Activated CD4-positive, alpha-beta T cell treated with anti-CD3 and anti-CD28 coated beads, Interleukin-10, Interleukin-2, amounts not matched to agents 100 ng/mL and 50 ng/mL, durations not matched to agents 16 hours and 8 hours (primary cell): Measurements from ENCODE around the gene TSPAN18.

Experiments
- DNase-seq: peaks from one replicate; pipeline ENCODE4 v3.0.0-alpha.2; 2020

TSPAN18 gene

DNA sequence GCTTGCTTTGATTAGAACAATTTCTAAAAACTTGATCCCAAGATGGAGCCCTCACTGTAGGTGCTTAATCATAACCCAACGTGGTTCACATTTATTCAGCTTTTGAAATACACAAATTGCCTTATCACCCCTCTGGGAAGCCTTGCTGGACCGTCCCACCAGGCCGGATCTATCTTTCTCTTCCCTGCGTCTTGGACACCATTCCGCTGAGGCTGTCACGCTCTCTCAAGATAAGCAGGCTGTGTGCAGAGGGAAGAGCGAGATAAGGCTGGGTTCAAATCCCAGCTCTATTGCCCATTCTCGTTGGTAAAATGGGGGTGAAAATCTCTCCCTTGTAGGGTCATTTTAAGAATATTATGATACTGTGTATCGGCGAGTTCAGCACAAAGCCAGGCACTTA lies 244.4 kb downstream of the TSPAN18 start:
- no peak for DNase-seq

DNA sequence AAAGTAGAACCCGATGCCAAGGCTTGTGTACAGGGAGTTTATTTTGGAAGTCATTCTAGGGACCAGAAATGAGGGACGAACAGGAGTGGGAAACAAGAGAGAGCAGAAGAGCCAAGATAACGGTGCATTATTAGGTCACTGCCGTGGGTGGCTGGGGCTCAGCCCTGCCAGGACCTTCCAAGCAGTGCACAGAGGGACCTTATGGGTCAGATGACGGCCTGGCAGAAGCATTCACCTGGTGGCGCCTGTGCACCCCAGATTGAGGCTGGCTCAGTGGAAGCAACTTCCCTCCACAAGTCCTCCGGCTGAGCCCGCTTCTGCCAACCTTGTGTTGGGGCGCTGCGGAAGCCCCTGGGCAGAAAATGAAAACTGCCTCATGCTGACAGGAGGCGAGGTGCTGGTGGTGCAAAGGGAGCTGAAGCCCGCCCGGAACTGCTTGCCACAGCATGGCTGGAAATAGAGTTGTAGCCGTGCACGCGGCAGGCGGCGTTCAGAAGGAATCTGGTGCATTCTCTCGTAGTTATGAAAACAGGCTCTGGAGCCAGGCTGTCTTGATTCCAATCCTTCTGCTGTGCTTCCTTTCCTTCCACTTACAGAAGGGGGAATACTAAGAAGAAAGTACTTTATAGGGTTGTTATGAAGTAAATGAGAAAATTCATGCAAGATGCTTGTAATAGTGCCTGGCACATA lies 246.1 kb downstream of the TSPAN18 start:
- no peak for DNase-seq

- no peak for DNase-seq
Measured at GRCh38 chr11:44973632-44974401, 247.1 kb downstream of the TSPAN18 start.

DNA sequence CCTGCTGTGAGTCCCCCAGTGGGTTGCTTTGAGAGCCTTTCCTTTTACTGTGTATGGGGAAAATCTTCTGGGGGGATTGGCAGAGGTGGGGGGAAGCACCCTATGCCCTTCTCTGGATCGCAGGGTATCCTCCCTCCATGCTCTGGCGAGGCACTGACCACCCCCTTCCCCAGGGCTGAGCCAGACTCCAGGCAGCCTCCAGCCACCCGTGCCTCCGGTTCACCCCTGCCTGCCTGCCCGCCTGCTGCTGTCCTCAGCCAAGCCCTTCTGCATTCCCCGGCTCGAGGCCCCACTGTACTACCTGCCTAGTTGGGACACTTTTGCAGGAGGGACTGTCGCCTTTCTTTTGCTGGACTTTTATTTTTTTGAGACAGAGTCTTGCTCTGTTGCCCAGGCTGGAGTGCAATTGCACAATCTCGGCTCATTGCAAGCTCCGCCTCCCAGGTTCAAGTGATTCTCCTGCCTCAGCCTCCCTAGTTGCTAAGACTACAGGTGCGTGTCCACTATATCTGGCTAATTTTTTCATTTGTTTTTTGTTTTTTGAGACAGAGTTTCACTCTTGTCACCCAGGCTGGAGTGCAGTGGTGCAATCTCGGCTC lies 247.7 kb downstream of the TSPAN18 start:
- no peak for DNase-seq

GRCh38 chr11:44976576-44976975 lies 249.8 kb downstream of the TSPAN18 start:
- no peak for DNase-seq

- no peak for DNase-seq
Measured at GRCh38 chr11:44977493-44977984, 250.8 kb downstream of the TSPAN18 start.

DNA sequence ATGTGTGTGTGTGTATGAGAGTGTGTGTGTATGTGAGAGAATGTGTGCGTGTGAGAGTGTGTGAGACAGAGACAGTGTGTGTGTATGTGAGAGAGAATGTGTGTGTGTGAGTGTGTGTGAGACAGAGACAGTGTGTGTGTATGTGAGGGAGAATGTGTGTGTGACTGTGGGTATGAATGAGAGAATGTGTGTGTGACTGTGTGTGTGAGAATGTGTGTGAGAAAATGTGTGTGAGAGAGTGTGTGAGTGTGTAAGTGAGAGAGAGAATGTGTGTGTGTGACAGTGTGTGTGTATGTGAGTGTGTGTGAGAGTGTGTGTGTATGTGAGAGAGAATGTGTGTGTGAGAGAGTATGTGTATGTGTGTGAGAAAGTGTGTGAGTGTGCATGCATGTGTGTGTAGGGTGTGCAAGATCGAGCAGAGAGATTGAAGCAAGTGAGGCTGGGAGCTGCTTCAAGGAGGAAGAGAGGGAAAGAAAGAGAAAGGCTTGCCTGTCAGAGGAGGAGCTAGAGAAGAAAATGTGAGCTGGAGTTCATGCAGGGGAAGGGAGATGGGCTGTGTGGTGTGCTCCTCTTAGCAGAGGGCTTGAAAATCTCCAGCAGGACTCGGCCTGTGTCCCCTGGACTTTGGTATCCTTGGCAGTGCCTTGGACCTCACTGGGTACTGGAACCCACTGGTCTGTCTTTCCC lies 251.7 kb downstream of the TSPAN18 start:
- DNase-seq = no peak

DNA sequence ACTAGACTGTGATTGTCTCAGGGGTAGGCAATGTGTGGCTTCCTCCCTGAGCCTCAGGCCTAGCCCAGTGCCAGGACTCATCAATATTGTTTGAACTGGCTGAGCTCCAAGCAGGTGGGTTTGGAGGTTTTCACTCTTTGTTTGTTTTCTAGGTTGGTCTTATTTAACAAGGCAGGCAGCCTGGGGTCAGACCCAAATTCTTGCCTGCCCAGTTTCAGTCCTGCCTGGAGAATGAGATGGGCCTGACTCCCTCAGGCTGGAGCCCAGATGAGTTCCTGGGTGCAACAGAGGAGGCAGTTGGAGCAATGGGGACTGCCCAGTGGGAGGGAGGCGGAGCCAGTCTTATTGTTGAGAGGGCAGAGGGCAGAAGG lies 252.2 kb downstream of the TSPAN18 start:
- no peak for DNase-seq

GRCh38 chr11:44979543-44980399 lies 253.0 kb downstream of the TSPAN18 start:
- DNase-seq = no peak

DNA sequence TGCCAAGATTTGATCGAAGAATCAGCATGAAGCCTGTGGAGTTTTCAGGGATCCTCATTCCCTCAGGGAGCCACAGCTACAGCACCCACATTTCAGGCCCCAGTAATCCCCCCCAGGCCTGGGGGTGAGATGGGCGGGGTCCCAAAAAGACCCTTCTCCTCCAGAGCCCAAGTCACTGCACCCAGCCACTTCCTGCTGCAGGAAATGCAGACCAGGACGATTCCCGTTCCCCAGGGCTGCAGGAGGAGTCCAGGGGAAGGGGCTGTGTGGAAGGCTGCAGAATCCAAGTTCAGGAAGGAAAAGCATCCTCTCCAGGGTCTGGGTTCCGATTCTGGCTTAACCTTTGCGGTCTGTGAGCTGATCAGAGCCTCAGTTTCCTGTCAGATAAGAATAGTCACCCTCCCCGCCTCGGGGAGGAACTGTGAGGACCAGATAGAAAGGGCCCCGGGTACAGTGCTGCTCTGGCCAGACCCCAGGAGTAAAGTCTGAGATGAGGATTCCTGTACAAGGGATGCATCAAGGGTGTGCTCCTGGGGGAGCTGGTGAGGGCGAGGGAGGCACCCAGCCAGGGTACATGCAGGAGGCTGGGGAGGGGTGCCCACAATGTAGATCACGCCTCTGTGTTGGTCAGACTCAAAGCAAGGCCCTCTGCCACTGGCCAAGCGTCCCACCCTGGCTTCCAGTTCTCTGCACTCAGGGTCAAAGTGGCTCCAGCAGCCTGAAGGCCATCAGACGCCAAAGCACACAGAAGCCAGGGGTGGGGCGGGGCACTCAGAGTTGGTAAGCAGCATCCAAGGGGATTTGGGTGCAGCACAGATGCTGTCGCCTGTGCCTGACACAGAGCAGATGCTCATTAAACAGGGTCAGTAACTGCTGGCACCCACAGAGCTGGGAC lies 254.0 kb downstream of the TSPAN18 start:
- DNase-seq = no peak
